MM.1S (cell line): ENCODE data around the gene ZNHIT1.

Source experiments
- CTCF ChIP-seq: fragments of 300-600 bp; sonication (generic); IDR thresholded peaks from 2 replicates; pipeline ENCODE4 v1.5.1; 2016; ENCODE audit warnings: antibody characterized with exemption, low read length, mixed read lengths
- EZH2 ChIP-seq: fragments of 300-600 bp; sonication (generic); optimal IDR thresholded peaks from 2 replicates; pipeline ENCODE3; 2017; ENCODE audit warnings: low read depth, mild to moderate bottlenecking, antibody characterized with exemption, low read length, mixed read lengths
- EZH2phosphoT487 ChIP-seq: fragments of 300-600 bp; sonication (generic); IDR thresholded peaks from 2 replicates; pipeline ENCODE4 v1.6.1; 2018; ENCODE audit warnings: antibody characterized with exemption, low read length

- no peak for TF ChIP-seq CTCF
- TF ChIP-seq EZH2 = no peak
- no peak for TF ChIP-seq EZH2phosphoT487
Observed at GRCh38 chr7:101233907-101234547, 16.1 kb downstream of the ZNHIT1 start.
